Small intestine (tissue), 7 donors: ENCODE measurements around the gene CPS1. TPM values are rescaled to one million over a fixed set of nuclear protein-coding genes. Genes with fewer than 3 reads are reported as not detected.
A peak's percentile ranks its signal among the peaks of the same experiment; 100 is the strongest.

Experiments
- DNase-seq, 2 donors: peaks; one replicate each; pipeline versions ENCODE4 v3.0.0 to v3.0.0-alpha.2; 2013
- FAIRE-seq: peaks from 2 replicates; lab custom pipeline; 2012; peaks lifted over from hg19 to GRCh38; lab: Jason Lieb, UNC
- H3K27ac ChIP-seq, 3 donors: one replicate each; pipeline ENCODE4 v1.5.1; 2013; ENCODE audit warnings: low read length in 2 of 3, mild to moderate bottlenecking in 2 of 3, control low read depth in 1 of 3, inconsistent platforms in 1 of 3, low read depth in 1 of 3, moderate library complexity in 1 of 3
- H3K27me3 ChIP-seq, 3 donors: one replicate each; pipeline ENCODE4 v1.6.1; 2013; ENCODE audit warnings: low read length in 3 of 3, inconsistent platforms in 1 of 3; ENCODE audit not compliant: control insufficient read depth in 3 of 3, insufficient read depth in 3 of 3
- H3K36me3 ChIP-seq, 3 donors: one replicate each; pipeline ENCODE4 v1.6.1; 2013; ENCODE audit warnings: low read length in 3 of 3, inconsistent platforms in 1 of 3, low read depth in 1 of 3, mild to moderate bottlenecking in 1 of 3, moderate library complexity in 1 of 3; ENCODE audit not compliant: control insufficient read depth in 3 of 3, insufficient read depth in 2 of 3
- H3K4me1 ChIP-seq, 3 donors: one replicate each; pipeline ENCODE4 v1.6.1; 2013; ENCODE audit warnings: low read length in 2 of 3, inconsistent platforms in 1 of 3, low read depth in 1 of 3, mild to moderate bottlenecking in 1 of 3, moderate library complexity in 1 of 3; ENCODE audit not compliant: control insufficient read depth in 3 of 3, insufficient read depth in 2 of 3
- H3K4me3 ChIP-seq, 3 donors: one replicate each; pipeline ENCODE4 v1.5.1; 2013; ENCODE audit warnings: low read length in 3 of 3, control low read depth in 1 of 3, inconsistent platforms in 1 of 3, low read depth in 1 of 3, mild to moderate bottlenecking in 1 of 3, moderate library complexity in 1 of 3
- H3K9me3 ChIP-seq, 2 donors: one replicate each; pipeline ENCODE4 v1.6.1; 2013; ENCODE audit warnings: low read depth in 1 of 2, low read length in 1 of 2; ENCODE audit not compliant: control insufficient read depth in 2 of 2, insufficient read depth in 1 of 2
- WGBS, 3 donors: extraction: QIAGEN DNeasy Blood & Tissue Kit; methylation state at CpG; one replicate each; pipeline ENCODE4 v1.1.7; 2013; 5-methylcytosine and 5-hydroxymethylcytosine counted together
- polyA plus RNA-seq, 4 donors: library from polyadenylated mRNA; stranded (reverse) in 3 of 4; unstranded in 1 of 4; fragments of 200-250 nt in 3 of 4; fragments of 120-200 nt in 1 of 4; gene quantifications; one replicate each; pipeline versions ENCODE4 v1.2.1 to v1.2.3, GENCODE V29; 2013
- donor health status: healthy with polysubstance abuse.
- donor health status: control.
- donor health status: control.
- donor health status: Bipolar disorder and iron deficiency.
- donor health status: healthy.

The CPS1 gene
- polyA plus RNA-seq, 4 donors = 64.0 to 744 (median 155) TPM

GRCh38 chr2:210540471-210540870 is 15.9 kb upstream of the CPS1 start:
- Histone ChIP-seq H3K36me3 (no peaks in the 10 kb centered on the region), H3K9me3 (no peaks in the 10 kb centered on the region), H3K4me3 (no peak overlapping the region), H3K27ac (peak overlapping the region in 1 of 3 donors; percentile 73), H3K4me1 (peaks cover 0 to 42% (median 7%) of the 10 kb centered on the region in 3 donors), H3K27me3 (no peaks in the 10 kb centered on the region)
- DNase-seq (no peak), FAIRE-seq (no peak)
- 87 to 92% (median 89%) methylated on average over 4 of the region's 4 CpGs for WGBS, 3 donors

GRCh38 chr2:210540900-210541289 is 15.5 kb upstream of the CPS1 start:
- Histone ChIP-seq H3K27ac (peak overlapping the region in 2 of 3 donors; percentile 32 to 38), H3K27me3 (no peaks in the 10 kb centered on the region), H3K36me3 (no peaks in the 10 kb centered on the region), H3K4me1 (peaks cover 0 to 42% (median 7%) of the 10 kb centered on the region in 3 donors), H3K9me3 (no peaks in the 10 kb centered on the region), H3K4me3 (no peak overlapping the region)
- FAIRE-seq (no peak), DNase-seq (peak in 1 of 2 donors; percentile 52)
- WGBS, 3 donors = 44 to 62% (median 55%) methylated on average over 2 of the region's 2 CpGs

DNA sequence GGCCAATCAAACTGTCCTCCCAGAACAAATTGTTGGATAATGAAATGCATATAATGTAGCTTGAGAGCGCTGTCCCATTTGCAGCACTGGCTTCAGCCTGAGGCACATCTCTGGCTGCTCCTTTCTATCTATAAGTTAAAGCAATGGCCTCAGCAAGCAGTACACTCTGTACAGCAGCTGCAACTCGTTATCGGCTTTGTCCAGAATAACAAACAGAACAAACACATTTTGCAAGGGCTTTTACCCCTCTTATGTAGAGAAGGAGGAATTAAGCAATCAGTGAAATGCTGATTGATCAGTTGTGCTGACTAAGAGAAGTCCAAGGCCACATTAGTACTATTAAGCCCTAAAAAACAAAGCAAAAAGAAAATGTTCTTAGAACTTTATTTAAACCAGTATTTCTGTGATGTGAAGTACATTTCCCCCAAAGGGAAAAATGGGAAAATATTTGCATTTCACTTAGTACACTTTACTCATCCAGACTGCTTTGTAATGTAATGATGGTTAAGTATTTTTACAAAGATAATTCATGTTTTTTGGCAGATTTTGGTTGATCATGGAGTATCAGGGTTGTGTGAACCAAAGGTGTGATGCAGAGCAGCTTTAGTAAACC is 15.0 kb upstream of the CPS1 start:
- Histone ChIP-seq H3K4me3 (no peak overlapping the region), H3K27ac (peak overlapping the region in 2 of 3 donors; percentile 32 to 38), H3K9me3 (no peaks in the 10 kb centered on the region), H3K4me1 (peaks cover 0 to 41% (median 7%) of the 10 kb centered on the region in 3 donors), H3K27me3 (no peaks in the 10 kb centered on the region), H3K36me3 (no peaks in the 10 kb centered on the region)
- DNase-seq (peak; percentile 63 to 71), FAIRE-seq (no peak)
- 15 to 31% (median 31%) methylated on average over 3 of the region's 3 CpGs for WGBS, 3 donors

DNA sequence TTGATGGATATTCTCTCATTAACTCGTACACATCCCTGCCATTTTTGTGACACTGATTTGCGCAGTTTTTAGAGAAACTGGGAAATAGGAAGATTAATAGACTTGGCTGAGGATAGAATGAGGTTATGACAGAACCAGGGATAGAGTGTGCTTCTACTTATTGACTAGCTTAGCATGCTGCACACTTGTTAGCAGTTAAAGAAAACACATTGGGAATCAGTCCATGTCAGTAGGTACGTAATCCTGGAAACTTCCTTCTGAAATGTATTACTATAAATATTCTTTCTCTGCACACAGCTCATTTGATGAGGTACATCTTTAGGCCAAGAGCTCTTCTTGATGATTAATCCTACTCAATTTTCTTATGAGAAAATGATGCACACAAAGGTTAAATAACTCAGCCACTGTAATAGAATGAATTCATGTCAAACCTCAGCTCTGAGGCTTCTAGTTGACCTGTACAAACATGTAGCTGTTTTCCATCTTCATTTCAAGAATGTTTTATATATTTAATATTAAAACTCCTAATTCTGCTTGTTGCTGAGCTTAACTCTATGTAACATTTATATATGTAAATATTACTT is 12.3 kb upstream of the CPS1 start:
- Histone ChIP-seq H3K36me3 (no peaks in the 10 kb centered on the region), H3K27ac (peak overlapping the region in 1 of 3 donors; percentile 92), H3K27me3 (no peaks in the 10 kb centered on the region), H3K4me3 (no peak overlapping the region), H3K9me3 (no peaks in the 10 kb centered on the region), H3K4me1 (peaks cover 0 to 30% (median 2%) of the 10 kb centered on the region in 3 donors)
- FAIRE-seq (no peak), DNase-seq (no peak)
- WGBS, 3 donors = 89 to 93% (median 89%) methylated on average over 3 of the region's 3 CpGs

- H3K36me3 ChIP-seq = no peaks in the 10 kb centered on the region
- DNase-seq = peak; percentile 84 to 90
- no peaks in the 10 kb centered on the region for H3K9me3 ChIP-seq
- H3K27ac ChIP-seq = peak overlapping the region; percentile 14 to 92 (median 73)
- FAIRE-seq = no peak
- H3K27me3 ChIP-seq = no peaks in the 10 kb centered on the region
- peak overlapping the region in 2 of 3 donors; percentile 45 to 53 for H3K4me3 ChIP-seq
- WGBS, 3 donors = 7 to 38% (median 25%) methylated on average over 4 of the region's 4 CpGs
- H3K4me1 ChIP-seq = peaks cover 0 to 24% (median 0%) of the 10 kb centered on the region in 3 donors
Measured at GRCh38 chr2:210544831-210545230, 11.6 kb upstream of the CPS1 start.

GRCh38 chr2:210546424-210547208 is 9.8 kb upstream of the CPS1 start:
- no peaks in the 10 kb centered on the region for H3K36me3 ChIP-seq
- H3K4me1 ChIP-seq = peaks cover 0 to 12% (median 0%) of the 10 kb centered on the region in 3 donors
- H3K4me3 ChIP-seq = peak overlapping the region in 2 of 3 donors; percentile 26 to 45
- H3K27ac ChIP-seq = peak overlapping the region; percentile 32 to 92 (median 61)
- peak; percentile 78 for FAIRE-seq
- H3K27me3 ChIP-seq = no peaks in the 10 kb centered on the region
- WGBS, 3 donors = 18 to 52% (median 31%) methylated on average over 5 of the region's 5 CpGs
- no peaks in the 10 kb centered on the region for H3K9me3 ChIP-seq
- DNase-seq = peak; percentile 90 to 96

- WGBS, 3 donors = 8 to 32% (median 18%) methylated on average over 2 of the region's 2 CpGs
- FAIRE-seq (no peak), DNase-seq (no peak)
- Histone ChIP-seq H3K4me1 (no peaks in the 10 kb centered on the region), H3K4me3 (peak overlapping the region in 1 of 3 donors; percentile 45), H3K27ac (peak overlapping the region in 1 of 3 donors; percentile 92), H3K27me3 (no peaks in the 10 kb centered on the region), H3K9me3 (no peaks in the 10 kb centered on the region), H3K36me3 (no peaks in the 10 kb centered on the region)
Measured at GRCh38 chr2:210548031-210548430, 8.4 kb upstream of the CPS1 start.

DNA sequence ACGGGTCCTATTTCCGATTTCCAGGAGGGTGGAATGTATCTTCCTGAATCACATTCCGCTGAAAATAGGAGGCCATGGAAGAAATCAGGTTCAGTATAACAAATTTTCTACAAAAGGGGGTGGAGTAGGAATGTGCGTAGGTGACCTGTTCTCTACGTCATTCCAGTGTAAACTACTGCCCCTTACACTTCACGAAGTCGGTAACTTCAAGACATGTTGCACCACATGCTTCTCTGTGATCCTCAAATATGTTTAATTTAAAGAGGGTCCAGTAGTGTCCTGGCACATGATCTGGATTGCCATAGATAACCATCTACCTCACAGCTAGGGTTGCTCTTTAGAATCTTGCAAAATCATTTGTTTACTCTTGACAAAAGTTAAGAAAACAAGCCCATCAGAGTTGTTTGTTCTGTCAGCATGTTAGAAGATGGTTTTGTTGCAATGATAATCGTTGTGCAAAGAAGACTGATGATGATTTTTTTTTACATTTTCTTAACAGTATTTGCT is 7.5 kb upstream of the CPS1 start:
- Histone ChIP-seq H3K36me3 (no peaks in the 10 kb centered on the region), H3K27me3 (no peaks in the 10 kb centered on the region), H3K4me1 (no peaks in the 10 kb centered on the region), H3K4me3 (peak overlapping the region in 2 of 3 donors; percentile 28 to 38), H3K27ac (peak overlapping the region in 1 of 3 donors; percentile 92), H3K9me3 (no peaks in the 10 kb centered on the region)
- DNase-seq = peak; percentile 57 to 76
- 17 to 56% (median 31%) methylated on average over 8 of the region's 8 CpGs for WGBS, 3 donors
- FAIRE-seq = peak; percentile 5
